ENCODE measurements around the gene KIAA0753. TPM values are rescaled to one million over a fixed set of nuclear protein-coding genes. Genes with fewer than 3 reads are reported as not detected.
"Not testable (repeated sequence)": the region's sequence is repeated elsewhere in the genome, so short reads cannot be mapped to it uniquely, and the experiment has no call there.

The KIAA0753 gene
- total RNA-seq, 1 experiment from 2014 or later = 18.3 TPM

- peak overlapping the region; percentile 24; the same call in 1 of the 2 replicates for H3K4me2 ChIP-seq (ENCODE audit: low read length)
- ATAC-seq (peak; percentile 82), DNase-seq (ENCODE audit: low read depth, low spot score) (peak; percentile 81)
- H3K79me2 ChIP-seq (ENCODE audit: insufficient read depth, low read length) = no peaks in the 10 kb centered on the region
- H3K36me3 ChIP-seq (ENCODE audit: control insufficient read depth in 1 of 2, insufficient read depth in 2 of 2, low read length in 2 of 2) = no peaks in the 10 kb centered on the region
- peak overlapping the region; percentile 20 for H2AFZ ChIP-seq (ENCODE audit: low read depth, low read length, poor library complexity, severe bottlenecking)
- H3K4me1 ChIP-seq (ENCODE audit: control insufficient read depth in 1 of 2, insufficient read depth in 2 of 2, low read length in 2 of 2) = peaks cover 18 to 41% of the 10 kb centered on the region in 2 experiments
- BruUV-seq (replicated peaks) = no TSS peak
- ChIA-PET CTCF (interaction anchor here (0.8 to 3.8 kb wide), 10 partner anchors 13 to 357 kb away, joined by 3 to 34 read pairs (median 4); partner anchors contain the start of gene BCL6B), POLR2A (interaction anchor here (0.6 to 1.4 kb wide), 2 partner anchors 178 to 338 kb away, joined by 5 read pairs; no protein-coding TSS in a partner anchor), RAD21 (ENCODE audit: low non-redundant PET in 1 of 2, low total read pairs in 2 of 2, uncharacterized antibody in 2 of 2, unreplicated experiment in 2 of 2) (interaction anchor here in 1 of 2 experiments (1.2 to 1.6 kb wide), 2 partner anchors 36 to 339 kb away, joined by 4 read pairs; no protein-coding TSS in a partner anchor)
- no peak overlapping the region for H3K9ac ChIP-seq (ENCODE audit: low read length)
- intact Hi-C loops (cut with micrococcal nuclease) = loop anchor here (1.0 to 2.0 kb wide), 3 partner anchors 177 to 335 kb away; no protein-coding TSS in a partner anchor
- H3K27me3 ChIP-seq (ENCODE audit: insufficient read depth, low read length) = no peaks in the 10 kb centered on the region; the same call in 1 of the 2 replicates
- no peaks in the 10 kb centered on the region for H3K9me2 ChIP-seq (ENCODE audit: insufficient read depth)
- TF ChIP-seq CTCF (IDR thresholded peaks at IDR 0.05 in 2 of 3, conservative IDR thresholded peaks at IDR 0.05 in 1 of 3; ENCODE audit: borderline replicate concordance in 1 of 3, insufficient read depth in 1 of 3, low read depth in 2 of 3, low read length in 2 of 3) = peak; percentile 94 to 95 (median 95)
- peak; percentile 99 for TF ChIP-seq RAD21 (IDR thresholded peaks at IDR 0.05; ENCODE audit: low read depth)
- no peak for TF ChIP-seq ZFX (IDR thresholded peaks at IDR 0.05)
- TF ChIP-seq ZBTB33 (IDR thresholded peaks at IDR 0.05; ENCODE audit: extremely low read depth, insufficient replicate concordance, low read length) = no peak
- no peak for TF ChIP-seq ZNF274 (IDR thresholded peaks at IDR 0.05; ENCODE audit: low read depth, low read length)
- no peak for TF ChIP-seq MAX (IDR thresholded peaks at IDR 0.05)
- H3K27ac ChIP-seq (ENCODE audit: low read depth, low read length) = no peak overlapping the region
- H3K4me3 ChIP-seq (replicated peaks in 1 of 2; ENCODE audit: low read depth in 1 of 2, low read length in 2 of 2) = no peak overlapping the region
- no peaks in the 10 kb centered on the region for H4K20me1 ChIP-seq (ENCODE audit: insufficient read depth)
- no peaks in the 10 kb centered on the region for H3K9me3 ChIP-seq (ENCODE audit: control insufficient read depth in 1 of 2, insufficient read depth in 1 of 2, low read depth in 1 of 2, low read length in 2 of 2)
Measured at GRCh38 chr17:6666077-6666521, 25.6 kb upstream of the KIAA0753 start.

GRCh38 chr17:6663200-6663599 is 22.7 kb upstream of the KIAA0753 start:
- H3K9me2 ChIP-seq (ENCODE audit: insufficient read depth); POLR2A ChIA-PET; H3K27ac ChIP-seq (ENCODE audit: low read depth, low read length); H3K36me3 ChIP-seq (ENCODE audit: control insufficient read depth in 1 of 2, insufficient read depth in 2 of 2, low read length in 2 of 2); H3K9me3 ChIP-seq (ENCODE audit: control insufficient read depth in 1 of 2, insufficient read depth in 1 of 2, low read depth in 1 of 2, low read length in 2 of 2); H3K4me3 ChIP-seq (replicated peaks in 1 of 2; ENCODE audit: low read depth in 1 of 2, low read length in 2 of 2); RAD21 ChIA-PET (ENCODE audit: low non-redundant PET in 1 of 2, low total read pairs in 2 of 2, uncharacterized antibody in 2 of 2, unreplicated experiment in 2 of 2); H3K27me3 ChIP-seq (ENCODE audit: insufficient read depth, low read length); BruUV-seq (replicated peaks); H3K4me2 ChIP-seq (ENCODE audit: low read length); DNase-seq (ENCODE audit: low read depth, low spot score); H3K79me2 ChIP-seq (ENCODE audit: insufficient read depth, low read length); intact Hi-C loops (cut with micrococcal nuclease); ATAC-seq; H3K9ac ChIP-seq (ENCODE audit: low read length); H2AFZ ChIP-seq (ENCODE audit: low read depth, low read length, poor library complexity, severe bottlenecking); H4K20me1 ChIP-seq (ENCODE audit: insufficient read depth): not testable (repeated sequence)
- CTCF ChIA-PET = interaction anchor here (0.8 to 1.8 kb wide), 2 partner anchors 341 to 359 kb away, joined by 3 to 5 read pairs; no protein-coding TSS in a partner anchor
- H3K4me1 ChIP-seq (ENCODE audit: control insufficient read depth in 1 of 2, insufficient read depth in 2 of 2, low read length in 2 of 2) = peaks cover 0 to 15% of the 10 kb centered on the region in 2 experiments; a peak in 2 of 4 replicates
